HG03457 (cell line): ENCODE measurements around the gene GOLGA8O.
"Not testable (repeated sequence)": the region's sequence is repeated elsewhere in the genome, so short reads cannot be mapped to it uniquely, and the experiment has no call there.

ENCODE experiments used
- ATAC-seq: cut with Tn5 transposase; IDR thresholded peaks from one replicate; pipeline ENCODE4 v1.9.1; 2021; ENCODE audit warnings: moderate number of reproducible peaks; ENCODE audit not compliant: unreplicated experiment

GOLGA8O gene, protein sequence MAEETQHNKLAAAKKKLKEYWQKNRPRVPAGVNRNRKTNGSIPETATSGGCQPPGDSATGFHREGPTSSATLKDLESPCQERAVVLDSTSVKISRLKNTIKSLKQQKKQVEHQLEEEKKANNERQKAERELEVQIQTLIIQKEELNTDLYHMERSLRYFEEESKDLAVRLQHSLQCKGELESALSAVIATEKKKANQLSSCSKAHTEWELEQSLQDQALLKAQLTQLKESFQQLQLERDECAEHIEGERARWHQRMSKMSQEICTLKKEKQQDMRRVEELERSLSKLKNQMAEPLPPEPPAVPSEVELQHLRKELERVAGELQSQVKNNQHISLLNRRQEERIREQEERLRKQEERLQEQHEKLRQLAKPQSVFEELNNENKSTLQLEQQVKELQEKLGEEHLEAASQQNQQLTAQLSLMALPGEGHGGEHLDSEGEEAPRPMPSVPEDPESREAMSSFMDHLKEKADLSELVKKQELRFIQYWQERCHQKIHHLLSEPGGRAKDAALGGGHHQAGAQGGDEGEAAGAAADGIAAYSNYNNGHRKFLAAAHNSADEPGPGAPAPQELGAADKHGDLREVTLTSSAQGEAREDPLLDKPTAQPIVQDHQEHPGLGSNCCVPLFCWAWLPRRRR

DNA sequence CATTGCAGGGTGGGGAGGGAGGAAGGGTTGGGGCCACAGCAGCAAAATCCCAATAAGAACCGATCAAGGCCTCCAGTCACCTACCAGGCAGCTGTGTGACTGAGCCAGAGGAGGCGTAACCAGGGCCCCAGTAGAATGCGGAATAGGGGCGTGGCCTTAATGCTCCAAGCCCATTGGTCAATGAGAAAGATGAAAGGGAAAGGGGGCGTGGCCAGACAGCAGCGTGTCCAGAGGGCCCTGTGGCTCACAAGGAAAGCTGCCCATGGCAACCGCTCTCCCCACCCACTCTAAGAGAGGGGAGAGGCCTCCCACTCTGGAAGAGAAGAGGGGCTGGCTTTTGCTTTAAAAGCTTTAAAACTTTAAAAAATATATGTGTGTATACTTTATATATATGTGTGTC is at the start of gene GOLGA8O:
Gene GOLGA8O (minus strand): TSS at position 101 of the 400 bp plus-strand sequence. CDS start 98 bp downstream, at position 3.
- ATAC-seq, result not testable (repeated sequence)

DNA sequence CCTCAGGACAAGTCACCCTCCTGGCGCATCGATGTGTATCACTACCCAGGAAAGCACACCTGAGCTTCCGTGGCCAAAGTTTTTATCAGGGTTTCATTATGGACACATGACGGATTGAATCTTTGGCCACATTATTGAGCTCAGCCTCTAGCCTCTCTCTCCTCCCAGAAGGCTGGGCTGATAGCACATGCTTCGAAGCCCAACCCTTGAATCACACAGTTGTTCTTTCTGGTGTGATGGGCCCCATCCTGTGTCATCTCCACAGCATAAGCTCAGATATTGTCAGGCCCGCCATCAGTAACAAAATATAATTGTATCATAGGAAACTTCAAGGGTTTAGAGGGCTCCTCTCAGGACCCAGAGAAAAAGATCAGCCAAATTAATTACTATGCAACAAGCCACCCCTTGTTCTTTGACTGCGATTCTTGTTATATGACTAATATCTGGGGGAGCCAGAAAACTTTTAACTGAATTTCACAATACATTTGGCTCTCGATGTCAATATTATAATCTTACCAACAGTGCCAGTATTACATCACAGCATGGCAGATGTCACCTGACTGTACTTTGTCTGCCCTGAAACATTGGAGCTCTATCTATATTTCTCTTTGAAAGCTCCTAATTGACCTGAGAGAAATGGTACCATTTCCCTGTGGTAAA is 48.8 kb upstream of the GOLGA8O start:
- not testable (repeated sequence) for ATAC-seq

DNA sequence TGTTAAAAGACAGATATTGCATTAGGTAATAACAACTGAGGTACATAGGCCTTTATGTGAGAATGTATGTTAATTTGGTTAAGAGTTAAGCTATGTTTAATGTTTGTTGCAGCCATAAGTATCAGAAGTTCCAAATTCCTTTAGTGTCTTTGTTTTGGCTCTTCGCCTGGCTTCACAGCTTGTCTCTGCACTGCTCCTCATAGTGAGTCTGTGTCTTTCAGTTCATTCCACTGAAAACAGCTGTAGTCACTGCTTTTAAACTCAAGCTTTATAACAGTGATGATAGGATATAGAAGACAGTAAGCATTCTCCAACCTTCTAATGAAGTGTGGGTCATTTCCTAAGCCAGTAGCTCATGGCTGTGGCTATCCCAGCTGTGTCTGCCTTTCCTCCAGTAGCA is 47.5 kb upstream of the GOLGA8O start:
- not testable (repeated sequence) for ATAC-seq

DNA sequence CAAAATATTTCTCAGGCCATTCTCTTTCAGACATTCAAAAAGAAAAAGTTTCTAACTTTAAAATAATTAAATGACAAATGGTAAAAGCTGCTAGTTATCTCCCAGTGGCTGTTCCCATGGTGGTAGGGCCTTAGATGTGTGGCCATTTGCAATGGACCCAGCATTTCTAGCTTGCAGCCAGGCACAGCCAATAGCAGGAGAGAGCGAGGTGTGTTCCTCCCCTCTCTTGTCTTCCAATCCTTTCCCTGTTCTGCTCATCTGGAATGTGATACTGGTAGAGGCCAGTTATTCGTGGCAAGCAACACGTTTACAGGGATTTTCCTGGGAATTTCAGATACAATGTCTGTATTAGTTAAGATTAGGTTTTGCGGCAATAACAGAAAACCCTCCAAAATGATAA is 37.3 kb upstream of the GOLGA8O start:
- not testable (repeated sequence) for ATAC-seq

DNA sequence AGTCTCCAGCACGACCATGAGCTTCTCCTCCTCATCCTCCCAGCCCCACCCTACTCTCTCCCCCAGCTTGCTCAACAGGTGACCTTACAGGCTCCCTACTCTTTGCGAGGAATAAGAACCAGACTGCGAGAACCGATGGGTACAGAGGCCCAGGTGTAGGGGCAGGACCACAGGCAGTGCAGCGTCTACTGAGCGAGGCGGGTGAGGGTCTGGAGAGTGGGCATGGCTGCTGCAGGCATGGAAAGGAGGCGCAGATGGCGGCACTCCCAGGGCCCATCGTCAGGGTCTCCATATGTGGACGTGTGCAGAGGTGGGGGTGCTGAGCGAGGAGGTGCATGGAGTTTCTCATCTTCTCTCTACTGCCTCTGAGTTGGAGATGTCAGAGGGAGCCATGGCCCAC is 31.0 kb upstream of the GOLGA8O start:
- not testable (repeated sequence) for ATAC-seq

DNA sequence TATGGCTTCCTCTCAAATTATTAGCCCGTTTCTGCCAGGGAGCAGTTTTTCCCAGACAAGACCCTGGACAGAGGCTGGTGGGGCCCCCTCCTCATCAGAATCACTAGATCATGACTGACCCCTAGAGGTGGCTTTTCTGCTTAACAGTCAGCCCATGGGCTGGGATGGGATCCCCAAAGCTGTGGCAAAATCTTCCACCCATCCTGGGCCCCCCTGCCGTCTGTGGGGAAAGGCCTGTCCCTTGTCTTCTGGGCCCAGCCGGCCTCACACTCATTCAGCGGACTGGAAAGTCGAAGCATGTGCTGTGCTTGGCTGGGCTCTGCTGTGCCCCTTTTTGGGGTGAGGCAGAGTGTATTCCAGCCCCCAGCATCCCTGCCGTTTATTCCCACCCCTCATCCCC is 27.9 kb upstream of the GOLGA8O start:
- not testable (repeated sequence) for ATAC-seq

DNA sequence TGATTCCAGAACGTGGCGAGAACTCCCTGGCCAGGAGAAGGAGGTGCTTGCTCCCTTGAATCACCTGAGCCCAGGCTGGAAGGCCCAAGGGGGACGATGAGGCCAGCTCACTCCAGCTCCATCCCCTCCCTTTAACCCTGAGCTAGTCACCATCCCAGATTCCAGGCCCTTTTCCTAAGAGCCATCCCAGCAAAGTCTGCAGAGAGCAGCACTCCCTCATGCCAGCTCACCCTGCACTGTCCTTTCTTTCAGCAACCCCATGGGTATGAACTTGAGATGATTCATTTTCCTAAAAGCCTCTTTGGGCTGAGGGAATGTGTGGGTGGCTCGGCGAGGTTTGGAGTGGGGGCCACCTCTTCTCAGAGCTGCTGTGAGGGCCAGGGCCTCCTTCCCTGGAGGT is 26.2 kb upstream of the GOLGA8O start:
- ATAC-seq, result not testable (repeated sequence)

DNA sequence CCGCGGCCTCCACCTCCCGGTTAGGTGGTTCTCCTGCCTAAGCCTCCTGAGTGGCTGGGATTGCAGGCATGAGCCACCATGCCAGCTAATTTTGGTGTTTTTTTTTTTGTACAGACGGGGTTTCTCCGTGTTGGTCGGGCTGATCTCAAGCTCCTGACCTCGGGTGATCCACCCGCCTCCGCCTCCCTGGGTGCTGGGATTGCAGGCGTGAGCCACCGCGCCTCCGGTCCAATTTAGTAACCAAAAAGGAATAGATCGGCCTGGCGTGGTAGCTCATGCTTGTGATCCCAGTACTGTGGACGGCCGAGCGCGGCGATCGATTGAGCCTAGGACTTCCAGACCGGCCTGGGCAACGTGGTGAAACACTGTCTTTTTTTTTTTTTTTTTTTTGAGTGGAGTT is 12.6 kb upstream of the GOLGA8O start:
- not testable (repeated sequence) for ATAC-seq

DNA sequence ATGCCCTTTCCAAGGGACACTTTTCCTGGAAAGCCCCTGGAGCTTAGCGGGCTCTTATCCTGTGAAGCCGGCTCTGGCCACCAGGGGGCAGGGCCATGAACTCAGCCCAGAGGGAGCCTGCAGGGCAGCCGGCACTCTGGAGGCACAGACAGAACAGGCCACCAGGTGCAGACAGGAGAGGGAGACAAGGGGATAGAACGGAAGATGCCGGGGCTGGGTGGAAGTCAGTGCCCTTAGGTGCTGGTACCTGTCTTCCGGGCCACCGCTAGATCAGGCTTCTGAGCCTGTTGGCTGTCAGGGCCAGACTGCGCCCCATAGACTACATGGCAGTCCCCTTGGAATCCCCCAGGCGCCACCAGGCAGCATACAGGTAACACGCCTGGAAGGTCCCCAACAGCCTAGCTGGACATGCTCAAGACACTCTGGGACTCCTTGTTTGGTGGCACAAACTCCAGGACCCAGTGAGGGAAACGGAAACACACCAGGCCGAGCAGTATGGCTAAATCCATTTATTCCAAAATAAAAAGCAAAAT is 14.9 kb downstream of the GOLGA8O start:
- ATAC-seq, result not testable (repeated sequence)

DNA sequence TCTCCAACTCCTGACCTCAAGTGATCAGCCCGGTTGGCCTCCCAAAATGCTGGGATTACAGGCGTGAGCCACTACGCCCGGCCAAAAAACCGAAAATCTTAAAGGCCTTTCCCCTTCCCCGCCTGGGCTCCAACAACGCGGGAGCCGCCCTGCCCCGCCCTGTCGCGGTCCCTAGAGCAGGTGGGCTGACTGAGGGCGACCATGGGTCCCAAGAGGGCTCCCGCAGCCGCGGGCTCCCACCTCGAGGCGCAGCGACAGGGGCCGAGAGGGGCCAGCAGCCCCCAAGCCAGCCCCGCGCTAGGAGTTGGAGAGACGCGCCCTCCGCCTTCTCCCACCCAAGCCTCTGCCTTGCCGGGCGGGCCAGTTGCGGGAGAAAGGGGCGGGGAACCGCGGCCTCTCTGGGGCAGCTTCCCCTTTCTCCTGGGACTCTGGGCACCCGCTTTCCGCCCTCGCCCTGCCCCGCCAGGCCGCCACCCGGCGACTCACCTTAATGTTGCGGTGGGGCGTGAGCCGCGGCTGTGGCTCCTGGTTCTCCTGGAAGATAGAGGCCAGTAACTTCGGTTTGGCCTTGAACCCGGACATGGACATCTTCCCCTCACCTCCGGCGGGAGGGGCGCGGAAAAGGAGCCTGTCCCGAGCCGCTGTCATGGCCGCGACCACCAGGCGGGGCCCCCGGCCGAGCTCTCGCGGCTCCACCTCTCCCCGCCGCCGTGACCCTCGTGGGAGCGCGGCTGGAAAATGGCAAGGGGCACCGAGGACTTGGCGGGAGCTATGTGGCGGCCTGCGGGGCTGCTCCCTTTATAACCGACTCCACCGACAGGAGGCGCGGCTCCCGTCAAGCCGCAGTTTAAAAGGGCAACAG is 21.1 kb downstream of the GOLGA8O start:
- not testable (repeated sequence) for ATAC-seq

DNA sequence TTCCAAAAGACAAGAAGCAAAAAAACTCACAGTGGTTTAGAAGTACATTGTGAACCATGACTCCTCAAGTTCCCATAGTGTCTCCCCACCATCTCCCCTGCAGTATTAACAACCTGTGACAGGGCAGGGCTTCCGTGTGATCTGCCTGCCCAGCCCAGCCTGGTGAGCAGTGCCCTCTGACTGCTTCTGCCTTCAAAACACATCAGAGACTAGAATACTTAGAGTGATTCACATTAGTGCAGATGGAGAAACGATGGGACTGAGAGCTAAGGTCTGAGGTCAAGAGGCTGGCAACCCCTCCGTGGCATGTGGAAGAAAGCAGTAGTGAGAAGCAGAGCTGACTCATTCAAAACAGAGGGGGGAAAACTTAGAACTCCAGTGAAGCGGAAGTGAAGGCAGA is 27.8 kb downstream of the GOLGA8O start:
- not testable (repeated sequence) for ATAC-seq

DNA sequence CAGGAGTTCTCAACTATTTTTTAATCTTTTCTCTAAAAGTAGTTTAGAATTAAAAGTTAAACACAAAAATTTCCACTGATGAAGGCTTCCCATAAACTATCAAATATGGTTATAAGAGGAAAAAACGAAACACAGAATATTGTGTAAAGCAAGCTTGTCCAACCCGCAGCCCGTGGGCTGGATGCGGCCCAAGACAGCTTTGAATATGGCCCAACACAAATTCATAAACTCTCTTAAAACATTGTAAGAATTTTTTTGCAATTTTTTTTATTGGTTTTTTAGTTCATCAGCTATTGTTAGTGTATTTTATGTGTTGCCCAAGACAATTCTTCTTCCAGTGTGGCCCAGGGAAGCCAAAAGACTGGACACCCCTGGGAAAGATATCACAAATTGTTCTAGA is 28.9 kb downstream of the GOLGA8O start:
- ATAC-seq, result not testable (repeated sequence)

DNA sequence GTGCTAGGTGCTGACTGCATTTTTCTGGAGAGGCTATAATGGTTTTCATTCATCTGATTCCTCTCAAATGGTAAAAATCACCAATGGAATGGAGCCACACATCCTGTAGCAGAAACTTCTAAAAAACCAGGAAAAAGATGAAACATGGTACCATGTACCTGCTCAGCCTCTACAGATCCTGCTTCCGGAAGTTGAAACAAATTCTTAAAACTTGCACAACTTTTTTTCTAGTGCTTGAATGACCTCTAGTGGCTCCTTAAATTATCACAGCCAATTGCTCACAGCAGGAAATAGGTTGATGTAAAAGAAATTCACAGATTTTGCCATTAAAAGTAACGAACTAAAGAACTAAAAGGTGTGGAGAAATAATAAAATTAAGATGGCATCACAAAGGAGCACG is 47.5 kb downstream of the GOLGA8O start:
- not testable (repeated sequence) for ATAC-seq

DNA sequence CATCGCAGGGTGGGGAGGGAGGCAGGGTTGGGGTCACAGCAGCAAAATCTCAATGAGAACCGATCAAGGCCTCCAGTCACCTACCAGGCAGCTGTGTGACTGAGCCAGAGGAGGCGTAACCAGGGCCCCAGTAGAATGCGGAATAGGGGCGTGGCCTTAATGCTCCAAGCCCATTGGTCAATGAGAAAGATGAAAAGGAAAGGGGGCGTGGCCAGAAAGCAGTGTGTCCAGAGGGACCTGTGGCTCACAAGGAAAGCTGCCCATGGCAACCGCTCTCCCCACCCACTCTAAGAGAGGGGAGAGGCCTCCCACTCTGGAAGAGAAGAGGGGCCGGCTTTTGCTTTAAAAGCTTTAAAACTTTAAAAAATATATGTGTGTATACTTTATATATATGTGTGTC is 52.2 kb downstream of the GOLGA8O start, which contains the start of gene GOLGA8K:
Gene GOLGA8K (minus strand): TSS at position 101 of the 400 bp plus-strand sequence. CDS start 98 bp downstream, at position 3.
- not testable (repeated sequence) for ATAC-seq

DNA sequence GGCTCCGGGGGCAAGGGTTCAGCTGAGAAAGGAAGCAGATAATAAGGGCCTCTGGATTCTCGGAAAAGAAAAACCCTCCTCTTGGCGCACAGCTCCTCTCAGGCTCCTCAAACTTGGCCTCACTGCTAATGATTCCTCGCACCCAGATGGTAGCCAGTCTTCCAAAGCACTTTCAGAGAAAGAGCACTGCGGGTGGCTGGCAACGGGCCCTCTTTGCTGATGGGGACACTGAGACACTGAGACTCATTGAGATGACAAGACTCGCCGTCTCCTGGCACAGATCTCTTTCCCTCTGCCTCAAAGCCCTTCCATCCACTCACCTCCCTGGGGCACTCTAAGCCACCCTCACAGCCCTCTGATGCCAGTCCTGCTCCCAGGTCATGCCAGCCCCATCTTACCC is 58.9 kb downstream of the GOLGA8O start:
- ATAC-seq, result not testable (repeated sequence)
